GM12878 (cell line): ENCODE results near the gene SH3BP5. TPM values are rescaled to one million over a fixed set of nuclear protein-coding genes. Genes with fewer than 3 reads are reported as not detected.

Experiments used
- BCL11A ChIP-seq: IDR thresholded peaks from 2 replicates; pipeline ENCODE4 v1.6.1; 2011; ENCODE audit warnings: low read depth, low read length
- BHLHE40 ChIP-seq, 2 experiments: fragments of 450-650 bp in 1 of 2; IDR thresholded peaks; 2 replicates each; pipeline ENCODE4 v1.6.1; 2011 to 2017; ENCODE audit warnings: low read depth in 2 of 2, borderline replicate concordance in 1 of 2, improper control_type of control experiment in 1 of 2, low read length in 1 of 2, mild to moderate bottlenecking in 1 of 2
- BRCA1 ChIP-seq: IDR thresholded peaks from 2 replicates; pipeline ENCODE4 v1.6.1; 2011; ENCODE audit warnings: low read depth, low read length, improper control_type of control experiment
- DPF2 ChIP-seq: fragments of 450-650 bp; IDR thresholded peaks from 2 replicates; pipeline ENCODE4 v1.6.1; 2017; ENCODE audit warnings: mild to moderate bottlenecking
- EGR1 ChIP-seq, 2 experiments: IDR thresholded peaks; 1 replicate in 1 of 2; 2 replicates in 1 of 2; pipeline ENCODE4 v1.6.1; 2011 to 2012; ENCODE audit warnings: low read depth in 2 of 2, low read length in 2 of 2, borderline replicate concordance in 1 of 2, mild to moderate bottlenecking in 1 of 2, moderate library complexity in 1 of 2
- ESRRA ChIP-seq: IDR thresholded peaks from 2 replicates; pipeline ENCODE4 v1.6.1; 2012; ENCODE audit warnings: mild to moderate bottlenecking, low read length, improper control_type of control experiment
- ETV6 ChIP-seq, 2 experiments: fragments of 450-650 bp in 1 of 2; IDR thresholded peaks in 1 of 2; conservative IDR thresholded peaks in 1 of 2; 2 replicates each; pipeline ENCODE4 v1.6.1; 2014; ENCODE audit warnings: antibody characterized with exemption in 1 of 2, borderline replicate concordance in 1 of 2, low read depth in 1 of 2, mild to moderate bottlenecking in 1 of 2, moderate library complexity in 1 of 2
- HCFC1 ChIP-seq: fragments of 150-350 bp; IDR thresholded peaks from 2 replicates; pipeline ENCODE4 v1.6.1; 2014; ENCODE audit warnings: low read length
- LARP7 ChIP-seq: fragments of 450-650 bp; IDR thresholded peaks from 2 replicates; pipeline ENCODE4 v1.6.1; 2017; ENCODE audit warnings: mild to moderate bottlenecking
- NBN ChIP-seq: fragments of 450-650 bp; IDR thresholded peaks from 2 replicates; pipeline ENCODE4 v1.6.1; 2016
- NFIC ChIP-seq: IDR thresholded peaks from 2 replicates; pipeline ENCODE4 v1.6.1; 2012; ENCODE audit warnings: low read depth, mild to moderate bottlenecking, inconsistent platforms, low read length, moderate library complexity
- NRF1 ChIP-seq: conservative IDR thresholded peaks from 2 replicates; pipeline ENCODE4 v1.6.1; 2011; ENCODE audit warnings: mild to moderate bottlenecking, low read depth, low read length, improper control_type of control experiment
- PAX8 ChIP-seq: fragments of 450-650 bp; IDR thresholded peaks from 2 replicates; pipeline ENCODE4 v1.6.1; 2017; ENCODE audit warnings: mild to moderate bottlenecking, moderate library complexity
- PML ChIP-seq: IDR thresholded peaks from 2 replicates; pipeline ENCODE4 v1.6.1; 2012; ENCODE audit warnings: low read length, inconsistent platforms
- POLR2A ChIP-seq: IDR thresholded peaks from 2 replicates; pipeline ENCODE4 v1.6.1; 2011; ENCODE audit warnings: low read depth, mild to moderate bottlenecking, low read length
- STAT1 ChIP-seq: fragments of 450-650 bp; conservative IDR thresholded peaks from 2 replicates; pipeline ENCODE4 v1.6.1; 2014; ENCODE audit warnings: antibody characterized with exemption, mild to moderate bottlenecking
- TAF1 ChIP-seq: IDR thresholded peaks from 2 replicates; pipeline ENCODE4 v1.6.1; 2011; ENCODE audit warnings: mild to moderate bottlenecking, low read depth, low read length, borderline replicate concordance
- TCF7 ChIP-seq: IDR thresholded peaks from 2 replicates; pipeline ENCODE4 v1.6.1; 2014; ENCODE audit warnings: antibody characterized with exemption, borderline replicate concordance
- YY1 ChIP-seq: IDR thresholded peaks from 2 replicates; pipeline ENCODE4 v1.6.1; 2011; ENCODE audit warnings: low read depth, mild to moderate bottlenecking, low read length
- ZBED1 ChIP-seq: IDR thresholded peaks from 2 replicates; pipeline ENCODE4 v1.6.1; 2016; ENCODE audit warnings: borderline replicate concordance
- ZNF207 ChIP-seq: fragments of 450-650 bp; IDR thresholded peaks from 2 replicates; pipeline ENCODE4 v1.6.1; 2014; ENCODE audit warnings: antibody characterized with exemption, mild to moderate bottlenecking, borderline replicate concordance
- ZNF384 ChIP-seq: IDR thresholded peaks from 2 replicates; pipeline ENCODE4 v1.6.1; 2012; ENCODE audit warnings: low read depth, mild to moderate bottlenecking, low read length, improper control_type of control experiment, borderline replicate concordance
- polyA plus RNA-seq, 11 experiments: library from polyadenylated mRNA; depleted of rRNA in 4 of 11; unstranded in 6 of 11; stranded (reverse) in 5 of 11; fragments of >200 nt; fragmentation: Nextera tagmentation in 4 of 11; fragmentation: Illumina TruSeq in 1 of 11; extraction: Ambion mirVana in 4 of 11; extraction: Trizol in 1 of 11; gene quantifications; 1 replicate in 1 of 11; 2 replicates in 10 of 11; pipeline versions ENCODE4 v1.2.1 to v1.2.3, GENCODE V29; 2011 to 2016; ENCODE audit warnings: inconsistent platforms in 2 of 11, missing spikeins in 2 of 11, low read depth in 1 of 11
- total RNA-seq, 4 experiments: library from RNA; depleted of rRNA in 3 of 4; stranded (reverse); fragments of >200 nt in 3 of 4; fragmentation: Illumina TruSeq in 1 of 4; extraction: Trizol in 1 of 4; gene quantifications; 2 replicates each; pipeline versions ENCODE4 v1.2.1 to v1.2.3, GENCODE V29; 2013 to 2021
- TF ChIP-seq, protein P1 (sequence below): IDR thresholded peaks from 2 replicates; pipeline ENCODE4 v1.6.1; 2012; ENCODE audit warnings: low read length, inconsistent platforms
- TF ChIP-seq, protein P2 (sequence below): IDR thresholded peaks from 2 replicates; pipeline ENCODE4 v1.6.1; 2011; ENCODE audit warnings: mild to moderate bottlenecking, low read depth, low read length, moderate library complexity; ENCODE audit not compliant: insufficient replicate concordance
- TF ChIP-seq, protein P3 (sequence below): IDR thresholded peaks from 2 replicates; pipeline ENCODE4 v1.6.1; 2012; ENCODE audit warnings: low read depth, low read length, improper control_type of control experiment
- TF ChIP-seq, protein P4 (sequence below): fragments of 450-650 bp; IDR thresholded peaks from 2 replicates; pipeline ENCODE4 v1.6.1; 2016; ENCODE audit warnings: mild to moderate bottlenecking

Gene SH3BP5
- total and polyA plus RNA-seq, 10 of the 15 experiments (the other 5 are each of a cell fraction or from before 2014, with no cell fraction given) = 14.9 to 87.5 (median 43.7) TPM

DNA sequence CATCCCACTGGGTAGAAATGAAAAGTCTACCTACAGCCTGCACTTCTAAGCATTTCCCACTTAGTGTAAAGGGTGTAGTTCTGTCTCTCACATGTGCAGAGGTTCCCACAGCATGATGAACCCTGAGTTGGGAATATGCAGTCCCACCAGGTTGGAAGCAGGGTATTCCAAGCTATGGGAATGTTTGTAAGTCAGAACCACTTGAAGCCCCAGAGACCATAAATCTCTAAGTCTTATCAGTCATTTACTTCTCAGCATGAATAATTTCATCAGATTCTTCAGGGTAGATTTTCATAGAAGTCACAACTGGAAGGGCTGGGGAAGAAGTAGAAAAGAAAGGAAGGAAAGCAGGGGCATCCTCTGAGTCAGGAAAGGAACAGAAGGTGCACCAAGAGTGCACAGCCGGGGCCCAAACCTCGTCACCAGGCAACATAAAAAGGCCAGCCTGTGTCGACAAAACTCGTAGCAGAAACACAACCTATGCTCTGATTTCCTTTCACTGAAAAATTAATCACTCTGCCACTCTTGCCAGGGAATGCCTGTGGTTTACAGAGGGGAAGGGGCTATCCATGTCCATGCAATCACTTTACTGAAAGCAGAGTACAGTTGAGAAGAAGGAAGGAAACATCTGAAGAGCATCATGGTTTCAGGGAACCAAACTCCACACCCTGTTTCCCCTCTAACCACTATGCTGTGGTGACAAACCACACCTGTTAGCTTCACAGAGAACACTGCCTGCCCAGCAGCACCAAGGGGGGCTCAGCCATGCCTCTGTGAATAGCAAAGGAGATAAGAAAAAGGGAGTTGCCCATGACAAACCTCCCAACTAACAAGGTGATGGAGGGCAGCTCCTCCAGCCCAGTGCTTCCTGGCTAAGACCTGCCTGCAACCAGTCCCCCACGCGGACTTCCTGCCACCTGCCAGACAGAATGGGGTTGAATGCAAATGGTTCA is 40.5 kb downstream of the SH3BP5 start (continued):
- TF ChIP-seq TCF7 (no peak), BCL11A (peak; percentile 61; the same call in 1 of the 2 replicates), ETV6 (conservative IDR thresholded peaks at IDR 0.05 in 1 of 2, IDR thresholded peaks at IDR 0.05 in 1 of 2; ENCODE audit: borderline replicate concordance in 1 of 2, low read depth in 1 of 2) (peak in 1 of 2 experiments; percentile 91; a peak in 2 of 4 replicates), POLR2A (no peak), TAF1 (no peak), HCFC1 (no peak), NRF1 (no peak), BHLHE40 (IDR thresholded peaks at IDR 0.05; ENCODE audit: borderline replicate concordance in 1 of 2, low read depth in 2 of 2, low read length in 1 of 2) (peak; percentile 19 to 22; a peak in 1 of 4 replicates), NFIC (peak; percentile 85), DPF2 (peak; percentile 70; the same call in 1 of the 2 replicates), ZBED1 (peak; percentile 74; the same call in 1 of the 2 replicates), BRCA1 (no peak), ZNF207 (no peak), ESRRA (no peak), PAX8 (no peak), EGR1 (IDR thresholded peaks at IDR 0.05; ENCODE audit: borderline replicate concordance in 1 of 2, low read depth in 2 of 2, low read length in 2 of 2) (no peak; a peak in 1 of 3 replicates), STAT1 (no peak), ZNF384 (no peak), NBN (0 out of 2 replicates have a peak, but pooled peaks have one; percentile 52), PML (peak; percentile 70; the same call in 1 of the 2 replicates), LARP7 (no peak), YY1 (no peak)
- TF ChIP-seq, protein P1, sequence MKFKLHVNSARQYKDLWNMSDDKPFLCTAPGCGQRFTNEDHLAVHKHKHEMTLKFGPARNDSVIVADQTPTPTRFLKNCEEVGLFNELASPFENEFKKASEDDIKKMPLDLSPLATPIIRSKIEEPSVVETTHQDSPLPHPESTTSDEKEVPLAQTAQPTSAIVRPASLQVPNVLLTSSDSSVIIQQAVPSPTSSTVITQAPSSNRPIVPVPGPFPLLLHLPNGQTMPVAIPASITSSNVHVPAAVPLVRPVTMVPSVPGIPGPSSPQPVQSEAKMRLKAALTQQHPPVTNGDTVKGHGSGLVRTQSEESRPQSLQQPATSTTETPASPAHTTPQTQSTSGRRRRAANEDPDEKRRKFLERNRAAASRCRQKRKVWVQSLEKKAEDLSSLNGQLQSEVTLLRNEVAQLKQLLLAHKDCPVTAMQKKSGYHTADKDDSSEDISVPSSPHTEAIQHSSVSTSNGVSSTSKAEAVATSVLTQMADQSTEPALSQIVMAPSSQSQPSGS = peak; percentile 69
- TF ChIP-seq, protein P2, sequence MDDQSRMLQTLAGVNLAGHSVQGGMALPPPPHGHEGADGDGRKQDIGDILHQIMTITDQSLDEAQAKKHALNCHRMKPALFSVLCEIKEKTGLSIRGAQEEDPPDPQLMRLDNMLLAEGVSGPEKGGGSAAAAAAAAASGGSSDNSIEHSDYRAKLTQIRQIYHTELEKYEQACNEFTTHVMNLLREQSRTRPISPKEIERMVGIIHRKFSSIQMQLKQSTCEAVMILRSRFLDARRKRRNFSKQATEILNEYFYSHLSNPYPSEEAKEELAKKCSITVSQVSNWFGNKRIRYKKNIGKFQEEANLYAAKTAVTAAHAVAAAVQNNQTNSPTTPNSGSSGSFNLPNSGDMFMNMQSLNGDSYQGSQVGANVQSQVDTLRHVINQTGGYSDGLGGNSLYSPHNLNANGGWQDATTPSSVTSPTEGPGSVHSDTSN = no peak
- TF ChIP-seq, protein P3, sequence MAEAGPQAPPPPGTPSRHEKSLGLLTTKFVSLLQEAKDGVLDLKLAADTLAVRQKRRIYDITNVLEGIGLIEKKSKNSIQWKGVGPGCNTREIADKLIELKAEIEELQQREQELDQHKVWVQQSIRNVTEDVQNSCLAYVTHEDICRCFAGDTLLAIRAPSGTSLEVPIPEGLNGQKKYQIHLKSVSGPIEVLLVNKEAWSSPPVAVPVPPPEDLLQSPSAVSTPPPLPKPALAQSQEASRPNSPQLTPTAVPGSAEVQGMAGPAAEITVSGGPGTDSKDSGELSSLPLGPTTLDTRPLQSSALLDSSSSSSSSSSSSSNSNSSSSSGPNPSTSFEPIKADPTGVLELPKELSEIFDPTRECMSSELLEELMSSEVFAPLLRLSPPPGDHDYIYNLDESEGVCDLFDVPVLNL = no peak
- TF ChIP-seq, protein P4, sequence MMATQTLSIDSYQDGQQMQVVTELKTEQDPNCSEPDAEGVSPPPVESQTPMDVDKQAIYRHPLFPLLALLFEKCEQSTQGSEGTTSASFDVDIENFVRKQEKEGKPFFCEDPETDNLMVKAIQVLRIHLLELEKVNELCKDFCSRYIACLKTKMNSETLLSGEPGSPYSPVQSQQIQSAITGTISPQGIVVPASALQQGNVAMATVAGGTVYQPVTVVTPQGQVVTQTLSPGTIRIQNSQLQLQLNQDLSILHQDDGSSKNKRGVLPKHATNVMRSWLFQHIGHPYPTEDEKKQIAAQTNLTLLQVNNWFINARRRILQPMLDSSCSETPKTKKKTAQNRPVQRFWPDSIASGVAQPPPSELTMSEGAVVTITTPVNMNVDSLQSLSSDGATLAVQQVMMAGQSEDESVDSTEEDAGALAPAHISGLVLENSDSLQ = peak; percentile 22; the same call in 1 of the 2 replicates
